ENCODE measurements around the gene ZNF124.

GRCh38 chr1:247114351-247115140 is 57.3 kb downstream of the ZNF124 start:
- no peak for TF ChIP-seq CEBPB (IDR thresholded peaks at IDR 0.05; ENCODE audit: low read depth, low read length)
- TF ChIP-seq POLR2AphosphoS5 (IDR thresholded peaks at IDR 0.05; ENCODE audit: low read depth, low read length): no peak
- TF ChIP-seq CTCF (IDR thresholded peaks at IDR 0.05; ENCODE audit: control extremely low read depth in 1 of 3, insufficient read depth in 1 of 3, low read depth in 1 of 3, low read length in 3 of 3): no peak
- no peak for TF ChIP-seq EGR1 (IDR thresholded peaks at IDR 0.05; ENCODE audit: borderline replicate concordance, low read depth, low read length)
- no peak for TF ChIP-seq POLR2A (IDR thresholded peaks at IDR 0.05; ENCODE audit: control extremely low read depth in 1 of 2, low read depth in 2 of 2, low read length in 2 of 2)
- no peak for TF ChIP-seq FOSL1 (IDR thresholded peaks at IDR 0.05; ENCODE audit: insufficient read depth, low read depth, low read length)
- no peak for TF ChIP-seq JUND (IDR thresholded peaks at IDR 0.05; ENCODE audit: low read length)
- no peak for TF ChIP-seq YY1 (IDR thresholded peaks at IDR 0.05; ENCODE audit: low read depth, low read length)
- no peak for TF ChIP-seq TAF1 (IDR thresholded peaks at IDR 0.05; ENCODE audit: low read depth, low read length)
- TF ChIP-seq HDAC2 (IDR thresholded peaks at IDR 0.05; ENCODE audit: borderline replicate concordance in 1 of 2, low read depth in 2 of 2, low read length in 2 of 2): no peak
- no peak for TF ChIP-seq SUZ12 (IDR thresholded peaks at IDR 0.05; ENCODE audit: low read length)
